DMS79 treated with DMSO at 0.1 percent for 48 hours (cell line): ENCODE results near the gene CST4.
"Not testable (repeated sequence)": the region's sequence is repeated elsewhere in the genome, so short reads cannot be mapped to it uniquely, and the experiment has no call there.

ENCODE experiments used
- DNase-seq: peaks from one replicate; lab custom pipeline; 2025; lab: John Stamatoyannopoulos, UW

The CST4 gene

DNA sequence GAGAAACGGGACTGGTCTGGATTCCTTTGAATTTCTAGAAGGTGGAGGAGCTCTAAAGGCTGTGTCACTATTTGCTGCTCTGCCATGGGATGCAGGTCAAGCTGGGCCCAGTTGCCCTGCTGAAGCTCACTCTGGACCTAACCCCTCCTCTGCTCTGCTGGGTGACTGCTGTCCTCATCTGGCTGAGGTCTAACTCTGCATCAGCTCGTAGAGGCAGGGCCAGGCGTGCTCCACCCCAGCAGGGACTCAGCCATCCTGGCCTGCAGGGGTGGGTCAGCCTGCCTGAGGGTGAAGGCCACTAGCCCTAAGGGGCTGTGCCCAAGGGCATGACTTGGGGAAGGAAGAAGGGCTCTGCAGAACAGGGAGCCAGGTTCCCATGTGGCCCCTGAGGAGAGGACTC, 852 bp downstream of the CST4 start:
- DNase-seq: no peak

DNA sequence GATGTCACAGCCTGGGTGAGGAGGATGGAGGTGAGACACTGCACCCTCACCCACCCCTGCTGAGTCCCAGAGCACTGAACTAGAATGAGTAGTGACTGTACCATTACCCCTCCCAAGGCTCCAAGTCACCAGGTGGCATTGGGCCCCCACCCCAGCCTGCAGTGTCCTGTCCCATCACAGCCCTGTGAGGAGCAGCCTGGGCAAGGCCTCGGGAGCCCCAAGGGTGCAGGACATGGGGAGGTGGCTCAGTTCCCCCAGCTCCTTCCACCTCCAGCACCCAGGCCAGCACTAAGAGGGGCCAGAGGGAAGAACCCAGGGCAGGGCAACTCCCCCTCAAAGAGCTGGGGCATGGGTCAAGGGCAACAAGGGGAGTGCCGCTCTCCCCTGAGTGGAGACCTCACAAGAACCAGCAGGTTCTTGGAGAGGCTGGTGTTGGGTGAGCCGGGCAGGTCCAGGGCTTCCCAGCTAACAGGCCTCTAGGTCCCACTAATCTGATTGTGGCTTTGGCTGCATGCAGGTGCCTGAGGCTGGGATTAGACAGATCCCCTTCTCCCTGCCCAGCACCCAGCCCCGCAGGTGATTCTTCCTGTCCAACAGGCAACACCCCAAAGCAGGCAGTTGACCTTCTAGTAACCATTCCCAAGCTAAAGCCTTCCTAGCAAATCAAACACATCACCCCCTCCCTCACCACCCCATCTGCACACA, 2.6 kb downstream of the CST4 start:
- DNase-seq: no peak

DNA sequence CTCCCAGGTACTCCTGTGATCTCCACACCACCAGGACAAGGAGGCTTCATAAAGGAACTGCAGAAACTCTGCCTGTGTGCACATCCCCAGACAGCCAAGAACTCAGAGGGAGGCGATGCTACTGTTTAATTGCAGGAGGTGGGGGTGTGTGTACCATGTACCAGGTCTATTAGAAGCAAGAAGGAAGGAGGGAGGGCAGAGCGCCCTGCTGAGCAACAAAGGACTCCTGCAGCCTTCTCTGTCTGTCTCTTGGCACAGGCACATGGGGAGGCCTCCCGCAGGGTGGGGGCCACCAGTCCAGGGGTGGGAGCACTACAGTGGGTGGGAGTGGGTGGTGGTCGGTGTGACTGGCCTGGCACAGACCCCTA, 3.3 kb downstream of the CST4 start:
- not testable (repeated sequence) for DNase-seq

DNA sequence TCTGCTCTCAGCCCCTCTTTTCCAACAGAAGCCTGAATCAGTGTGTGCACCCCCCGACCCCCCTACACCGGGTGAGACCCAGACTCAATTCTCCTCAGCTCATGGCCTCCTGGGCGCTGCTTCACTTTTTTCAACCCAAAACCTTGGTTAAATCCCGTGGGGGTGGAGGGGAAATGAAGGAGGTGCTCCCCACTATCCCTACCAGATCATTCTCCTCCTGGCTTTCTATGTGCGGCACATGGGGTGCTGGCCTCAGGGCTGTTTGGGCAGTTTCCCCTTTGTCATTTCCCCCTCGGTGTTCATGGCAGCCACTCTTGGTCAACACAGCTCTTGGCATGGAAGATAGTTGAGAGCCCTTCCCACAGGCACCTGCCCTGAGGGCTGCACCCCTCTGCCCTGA, 4.6 kb downstream of the CST4 start:
- DNase-seq: no peak

DNA sequence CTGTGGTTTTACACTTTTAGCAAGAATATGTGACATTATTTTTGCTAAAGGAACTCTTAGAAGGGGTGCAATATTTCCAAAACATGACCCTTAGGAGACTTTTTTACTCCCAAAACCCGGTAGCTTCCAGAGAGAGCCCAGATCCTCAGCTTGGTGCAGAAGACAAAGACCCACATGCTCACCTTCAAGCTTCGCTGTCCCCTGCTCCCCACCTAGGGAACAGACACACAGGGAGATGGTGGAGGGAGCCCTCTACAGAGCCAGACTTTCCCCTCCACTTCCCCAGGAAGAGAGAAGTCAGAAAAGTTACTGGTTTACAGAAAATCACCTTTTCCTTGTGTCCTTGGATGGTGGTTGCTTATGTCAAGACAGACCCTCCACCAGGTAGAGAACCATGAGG, 5.0 kb downstream of the CST4 start:
- no peak for DNase-seq

DNA sequence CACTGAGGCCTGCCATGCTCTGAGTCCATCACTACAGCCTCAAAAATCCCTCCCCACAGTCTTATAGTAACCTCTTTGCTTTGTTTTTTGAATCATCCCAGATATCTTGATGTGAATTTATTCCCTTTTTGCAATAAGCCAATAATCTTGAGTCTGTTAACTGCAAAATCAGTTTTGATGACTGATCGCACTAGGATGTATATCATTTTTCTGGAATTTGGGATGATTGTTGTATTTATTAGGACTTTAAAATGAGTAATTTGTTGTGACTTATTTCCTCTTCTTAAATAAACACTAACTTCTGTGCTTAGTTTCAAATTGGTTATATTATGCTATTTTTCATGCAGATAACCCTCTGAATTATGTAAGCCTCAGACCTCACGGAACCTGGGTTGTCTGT, 5.6 kb downstream of the CST4 start:
- DNase-seq: no peak

DNA sequence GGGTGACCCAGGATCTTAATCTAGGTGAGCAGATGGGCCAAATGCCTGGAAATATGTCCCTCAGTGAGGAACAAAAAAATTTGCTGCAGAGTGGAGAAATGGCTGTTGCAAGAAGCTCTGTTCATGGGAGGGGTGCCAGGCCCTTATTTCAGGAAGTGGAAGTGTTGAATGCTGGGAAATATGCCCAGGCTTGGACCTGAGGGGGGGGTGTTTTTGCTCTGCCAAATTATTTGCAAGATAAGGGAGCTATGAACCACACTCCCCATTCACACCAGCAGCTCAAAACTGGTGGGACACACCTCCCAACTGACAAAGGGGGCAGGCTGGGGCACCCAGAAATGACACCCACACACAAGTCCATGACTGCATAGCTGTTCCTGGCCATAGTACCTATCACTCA, 8.7 kb downstream of the CST4 start:
- DNase-seq: no peak

DNA sequence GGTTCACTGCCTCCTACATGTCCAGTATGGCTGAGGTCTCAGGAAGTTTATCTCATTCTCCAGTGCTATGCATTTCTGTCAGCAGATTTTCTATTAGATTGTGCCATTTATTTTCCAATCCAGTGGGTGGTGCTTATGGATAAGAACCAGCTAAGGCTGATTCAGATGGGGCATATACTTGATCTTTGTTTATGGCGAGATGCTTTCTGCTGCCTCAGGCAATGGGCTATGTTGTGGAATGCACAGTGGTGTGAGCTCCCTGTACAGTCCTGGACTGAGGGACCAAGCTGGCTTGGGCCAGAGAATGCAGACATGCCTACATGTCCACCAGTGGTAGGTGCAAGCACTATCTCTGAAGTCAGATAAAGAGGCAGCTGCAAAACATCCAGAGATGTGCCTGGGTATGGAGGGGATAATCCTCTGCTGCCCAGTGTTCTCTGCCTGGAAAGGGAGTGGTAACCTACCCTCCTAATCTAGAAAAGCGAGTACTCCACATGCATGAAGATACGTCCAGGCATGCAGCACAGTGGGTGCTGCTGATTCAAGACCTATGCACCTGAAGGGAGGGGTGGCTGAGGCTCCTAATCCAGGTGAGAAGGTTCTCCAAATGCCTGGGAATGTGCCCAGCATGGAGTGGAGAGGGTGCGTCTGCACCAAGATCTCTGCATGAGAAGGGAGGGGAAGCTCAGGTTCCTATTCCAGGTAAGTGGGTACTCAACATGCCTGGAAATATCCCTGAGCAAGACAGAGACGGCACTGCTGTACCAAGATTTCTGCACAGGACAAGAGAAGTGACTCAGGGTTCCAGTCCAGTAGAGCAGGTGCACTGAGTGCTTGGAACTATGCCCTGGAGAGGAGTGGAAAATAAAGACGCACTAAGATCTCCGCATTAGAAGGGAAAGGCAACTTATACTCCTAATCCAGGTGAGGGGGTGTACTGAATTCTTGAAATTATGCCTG, 9.4 kb downstream of the CST4 start:
- DNase-seq: no peak

DNA sequence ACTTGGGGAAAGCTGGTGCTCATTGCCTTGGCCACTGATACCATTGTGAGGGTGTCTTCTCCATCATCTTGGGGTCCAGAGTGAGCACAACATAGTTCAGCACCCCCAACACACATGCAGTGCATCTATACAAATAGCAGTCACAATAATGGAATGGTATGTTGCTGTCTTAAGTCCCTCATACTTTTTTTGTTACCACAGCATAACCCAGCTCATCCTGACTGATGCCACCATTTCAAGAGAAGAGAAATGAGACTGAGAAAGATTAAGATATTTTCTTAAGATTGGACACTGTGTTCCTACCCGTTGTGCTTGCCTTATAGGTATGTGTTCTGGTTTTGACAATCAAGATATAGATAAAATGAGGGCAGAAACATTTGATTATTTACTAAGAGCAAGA, 15.6 kb downstream of the CST4 start:
- no peak for DNase-seq

DNA sequence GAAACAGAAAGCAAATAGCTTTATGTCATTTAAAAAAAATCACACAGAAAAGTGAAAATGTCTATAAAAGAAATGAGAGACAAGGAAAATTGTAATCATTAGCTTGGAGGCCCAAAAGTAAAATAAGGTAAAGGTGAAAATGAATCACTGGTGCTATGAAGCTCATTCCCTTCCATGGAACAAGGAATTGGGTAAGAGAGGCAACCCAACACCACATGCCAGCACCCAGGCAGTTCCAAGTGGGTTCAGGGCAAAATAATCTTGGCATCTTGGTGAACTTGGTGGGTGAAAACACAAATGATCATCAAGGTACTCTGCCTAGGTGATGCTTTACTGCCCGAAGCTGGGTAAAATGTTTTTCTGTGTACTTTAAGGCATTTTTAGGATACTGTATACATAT, 16.7 kb downstream of the CST4 start:
- DNase-seq: no peak

DNA sequence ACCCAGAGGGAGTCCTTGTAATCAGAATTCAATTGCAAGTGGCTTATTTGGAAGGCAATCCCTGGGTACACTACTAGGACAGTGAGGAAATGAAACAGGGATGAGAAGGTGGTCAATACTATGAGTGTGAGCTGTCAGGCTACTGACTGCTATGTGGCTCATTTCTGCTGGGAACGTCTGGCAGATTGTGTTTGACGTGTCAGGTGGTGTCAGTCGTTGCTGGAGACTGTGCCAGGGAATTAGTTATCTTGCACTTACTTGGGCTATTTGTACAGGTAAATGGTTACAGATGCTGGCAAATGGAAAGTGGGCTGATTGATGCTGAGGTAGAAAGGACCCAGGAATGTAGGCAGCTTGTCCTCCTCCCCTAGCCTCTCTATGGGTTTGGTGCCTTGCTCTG, 17.4 kb downstream of the CST4 start:
- no peak for DNase-seq

DNA sequence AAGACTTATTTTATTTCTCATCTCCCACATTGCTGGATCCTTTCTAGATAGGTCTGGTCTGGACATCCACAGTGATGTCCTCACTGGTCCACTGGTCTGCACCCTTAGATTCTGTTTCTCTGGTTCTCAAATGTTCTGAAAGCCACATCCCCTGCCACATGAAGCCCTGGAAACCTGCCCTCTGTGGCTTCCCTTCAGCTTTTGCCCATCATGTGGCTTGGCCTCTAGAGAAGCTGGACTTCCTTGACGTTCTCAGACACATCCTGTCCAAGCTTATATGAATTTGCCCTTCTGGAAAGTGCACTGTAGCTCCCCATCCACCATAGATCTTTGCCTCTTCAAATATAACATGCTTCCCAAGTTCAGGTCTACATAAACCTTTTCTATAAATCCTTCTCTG, 18.5 kb downstream of the CST4 start:
- DNase-seq: no peak

DNA sequence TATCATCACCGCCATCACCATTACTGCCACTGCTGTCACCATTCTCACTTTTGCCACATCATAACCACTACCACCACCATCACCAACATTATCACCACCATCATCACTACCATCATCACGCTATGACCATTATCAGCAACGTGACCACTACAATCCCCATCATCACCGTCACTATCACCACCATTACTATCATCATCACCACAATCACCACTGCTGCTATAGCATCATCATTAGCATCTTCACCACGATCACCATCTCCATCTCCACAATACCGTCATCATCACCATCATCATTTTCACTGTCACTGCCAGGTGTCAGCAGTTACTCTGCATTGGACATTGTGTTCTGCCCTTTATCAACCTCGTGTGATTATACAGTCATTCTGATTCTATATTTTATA, 19.0 kb downstream of the CST4 start:
- DNase-seq: no peak

DNA sequence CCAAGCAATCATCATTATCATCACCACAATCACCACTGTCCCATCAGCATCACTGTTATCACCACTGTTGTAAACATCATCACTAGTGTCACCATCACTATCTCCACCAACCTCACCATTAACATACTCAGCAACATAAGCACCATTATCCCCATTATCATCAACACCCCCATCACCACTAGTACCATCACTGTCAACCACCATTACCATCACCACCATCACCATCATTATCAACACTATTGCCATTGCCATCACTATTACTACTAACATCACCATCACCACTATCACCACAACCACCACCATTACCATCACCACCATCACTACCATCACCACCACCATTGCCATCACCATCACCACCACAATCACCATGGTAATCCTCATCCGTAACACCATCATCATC, 19.5 kb downstream of the CST4 start:
- DNase-seq: no peak

DNA sequence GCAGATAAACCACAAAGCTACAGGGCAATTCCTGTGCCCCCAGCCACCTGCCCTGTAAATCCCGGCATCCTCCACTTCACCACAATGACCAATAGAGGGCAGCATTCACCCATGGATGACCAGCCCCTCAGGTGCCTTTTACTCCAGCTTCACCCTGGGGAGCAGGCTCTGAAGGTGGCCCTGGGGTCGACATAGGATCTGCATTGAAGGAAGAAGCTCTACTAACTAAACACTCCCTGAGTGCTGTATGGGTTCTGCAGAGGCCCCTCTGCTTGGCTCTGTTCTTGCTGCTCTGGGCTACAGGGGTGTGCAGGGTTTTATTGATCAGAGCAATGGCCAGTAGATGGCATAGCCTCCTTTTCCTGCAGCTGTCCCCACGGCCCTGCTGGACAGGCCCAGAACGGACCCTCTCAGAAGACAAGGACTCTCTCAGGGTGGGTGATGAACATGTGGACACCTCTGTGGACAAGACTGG, 20.3 kb downstream of the CST4 start:
- peak; percentile 5 for DNase-seq

DNA sequence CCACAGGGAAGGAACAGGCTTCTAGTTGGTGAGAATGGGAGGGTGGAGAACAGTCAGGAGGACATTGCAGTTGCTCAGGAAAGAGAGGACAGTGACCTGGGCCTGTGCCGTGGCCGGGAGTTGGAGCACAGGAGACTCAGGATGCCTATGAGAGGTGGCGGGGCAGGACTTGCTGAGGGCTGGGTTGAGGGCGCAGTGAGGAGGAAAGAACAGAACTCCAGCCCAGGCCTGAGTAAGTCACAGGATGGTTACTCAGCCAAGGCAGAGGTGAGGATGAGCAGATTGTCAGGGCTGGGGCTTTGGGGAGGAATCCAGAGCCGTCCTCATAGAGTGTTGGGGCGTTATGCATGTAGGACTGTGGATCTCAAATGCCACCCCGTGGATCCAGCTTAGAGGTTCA, 21.2 kb downstream of the CST4 start:
- no peak for DNase-seq

DNA sequence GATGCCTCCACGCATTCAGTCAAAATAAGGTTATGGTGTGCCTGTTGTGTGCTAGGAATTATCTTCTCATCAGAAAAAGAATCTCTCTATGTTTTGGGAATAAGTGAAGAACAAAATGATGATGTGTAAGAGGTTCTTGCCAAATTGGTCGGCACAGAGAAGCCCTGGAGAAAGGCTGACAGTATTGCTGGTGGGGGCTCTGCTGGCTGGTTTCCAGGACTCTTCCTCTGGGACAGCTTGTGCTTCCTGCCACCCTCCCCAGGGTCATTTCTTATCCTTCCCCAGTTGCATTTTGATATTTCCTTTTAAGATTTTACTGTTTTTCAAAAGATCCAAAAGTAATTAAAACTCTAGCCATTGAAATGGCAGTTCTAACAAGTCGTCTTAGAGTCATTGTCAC, 22.1 kb downstream of the CST4 start:
- no peak for DNase-seq

DNA sequence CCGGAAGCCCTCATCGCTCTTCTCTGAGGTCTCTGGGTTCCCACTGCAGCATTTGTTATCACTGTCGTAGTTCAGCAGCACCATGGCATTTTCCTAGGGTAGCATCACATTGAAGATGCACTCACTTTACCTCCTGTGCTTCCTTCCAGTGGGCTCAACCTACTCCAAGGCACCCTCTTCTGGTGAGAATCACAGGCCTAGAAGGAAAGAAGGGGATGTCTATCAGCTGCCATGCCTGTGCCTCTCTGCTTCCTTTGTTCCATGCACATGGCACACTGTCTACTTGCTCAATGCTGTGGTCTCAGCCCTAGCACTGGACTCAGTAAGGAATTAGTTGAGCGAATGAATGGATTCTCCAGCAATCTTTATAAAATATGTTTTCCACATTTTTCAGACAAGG, 22.6 kb downstream of the CST4 start:
- no peak for DNase-seq

DNA sequence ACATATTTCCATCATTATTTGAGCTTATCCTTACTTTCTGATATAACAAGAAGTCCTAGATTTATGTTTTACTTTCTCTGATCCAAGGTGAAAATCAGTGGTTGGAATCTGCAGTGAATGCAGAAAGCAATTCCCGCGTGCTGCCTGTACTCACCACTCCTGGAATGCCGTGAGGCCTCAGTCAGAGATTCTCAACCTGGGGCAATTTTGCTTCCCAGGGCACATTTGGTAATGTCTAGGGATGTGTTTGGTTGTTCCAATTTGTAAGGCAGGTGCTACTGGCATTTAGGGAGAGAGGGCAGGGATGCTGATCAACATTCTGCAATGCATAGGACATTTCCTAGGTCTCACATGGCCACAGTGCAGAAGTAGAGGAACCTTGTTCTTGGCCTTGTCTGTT, 23.9 kb downstream of the CST4 start:
- no peak for DNase-seq

DNA sequence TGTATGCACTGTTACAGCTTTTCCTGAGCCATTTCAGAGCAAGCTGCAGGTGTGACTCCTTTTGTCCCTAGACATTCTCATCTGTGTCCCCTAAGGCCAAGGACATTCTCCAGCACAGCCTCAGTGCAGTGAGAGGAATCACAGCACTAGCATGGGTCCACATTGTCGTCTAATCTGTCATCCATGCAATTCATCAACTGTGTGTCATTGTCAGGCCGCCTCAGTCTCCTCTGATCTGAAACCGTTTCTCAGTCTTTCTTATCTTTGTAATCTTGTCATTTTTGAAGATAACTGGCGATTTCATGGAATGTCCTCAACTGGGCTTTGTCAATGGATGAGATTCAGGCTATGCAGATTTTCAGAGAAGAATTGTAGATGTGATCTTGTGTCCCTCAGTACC, 24.8 kb downstream of the CST4 start:
- DNase-seq: not testable (repeated sequence)

DNA sequence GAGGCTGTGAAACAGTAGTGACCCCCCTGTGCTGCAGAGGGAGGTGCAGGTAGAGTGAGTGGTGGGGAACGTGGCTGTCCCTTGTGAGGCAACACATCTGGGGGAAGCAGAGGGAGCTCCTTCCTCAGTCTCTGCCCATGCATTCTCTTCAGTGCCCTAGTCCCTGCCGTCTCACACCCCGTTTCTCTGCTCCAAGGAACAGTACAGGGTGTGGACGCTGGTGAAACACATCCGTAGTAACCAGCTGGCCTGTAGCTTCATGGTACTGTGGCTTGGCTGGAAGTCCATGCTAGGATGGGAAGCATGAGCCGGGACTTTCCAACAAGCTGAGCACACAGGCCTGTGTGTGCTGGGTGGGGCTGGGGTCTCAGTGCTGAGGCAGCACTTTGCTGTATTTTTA, 25.7 kb downstream of the CST4 start:
- DNase-seq: no peak

DNA sequence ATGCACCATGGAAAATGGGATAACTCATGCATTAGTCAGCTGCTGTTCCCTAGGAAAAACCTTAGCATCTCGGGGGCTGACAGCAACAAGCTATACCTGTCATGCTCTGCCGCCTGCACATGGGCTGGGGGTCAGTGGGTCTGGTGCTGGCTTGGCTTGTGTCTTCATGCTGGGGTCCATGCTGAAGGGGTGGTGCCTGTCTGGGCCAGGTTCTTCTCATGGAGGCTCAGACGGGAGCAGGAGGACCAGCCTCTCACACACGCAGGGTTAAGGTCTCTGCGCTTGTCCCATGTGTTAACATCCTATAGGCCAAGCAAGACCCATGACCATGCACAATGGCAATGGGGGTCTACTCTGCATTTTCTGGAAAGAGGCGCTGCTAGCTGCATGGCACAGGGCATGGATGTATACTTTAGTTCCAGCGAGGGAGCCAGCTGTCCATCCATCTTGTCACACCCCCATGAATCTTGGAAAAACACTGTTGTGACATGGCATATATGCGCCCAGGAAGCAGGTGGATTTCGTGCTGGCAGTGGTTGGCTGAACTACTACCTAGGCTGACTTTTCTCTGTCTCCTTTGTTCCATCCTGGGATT, 26.5 kb downstream of the CST4 start:
- DNase-seq: no peak

DNA sequence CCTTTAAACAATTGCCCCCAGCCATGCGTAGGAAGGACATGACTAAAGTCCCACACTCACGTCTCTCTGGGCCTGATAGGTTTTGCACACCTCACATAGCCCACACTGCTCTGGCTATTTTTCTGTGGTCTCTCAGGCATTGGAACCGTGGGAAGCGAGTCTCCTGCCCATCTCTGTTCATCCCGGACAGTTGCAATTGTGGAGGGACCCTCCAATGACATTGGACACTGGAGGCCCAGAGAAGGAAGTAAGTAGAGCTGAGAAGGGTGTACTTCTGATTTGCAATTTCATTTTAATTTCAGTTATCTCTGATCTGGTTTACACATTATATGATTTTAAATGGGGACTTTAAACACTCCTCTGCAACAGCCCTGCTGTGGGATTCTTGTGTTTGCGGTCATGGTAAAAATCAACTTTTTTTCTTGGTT, 27.8 kb downstream of the CST4 start:
- DNase-seq: no peak
